Activated naive CD8-positive, alpha-beta T cell (primary cell): Measurements from ENCODE around the gene ABHD6.
"Not testable (repeated sequence)": the region's sequence is repeated elsewhere in the genome, so short reads cannot be mapped to it uniquely, and the experiment has no call there.

ENCODE experiments used
- H3K27ac Mint-ChIP-seq: one replicate; pipeline ENCODE4 v1.8.0; 2021; ENCODE audit warnings: mixed read lengths
- H3K27me3 Mint-ChIP-seq: one replicate; pipeline ENCODE4 v1.8.0; 2021; ENCODE audit warnings: mixed read lengths
- H3K36me3 Mint-ChIP-seq: one replicate; pipeline ENCODE4 v1.8.0; 2021; ENCODE audit warnings: mixed read lengths
- H3K4me1 Mint-ChIP-seq: one replicate; pipeline ENCODE4 v1.8.0; 2021; ENCODE audit warnings: low read depth, mixed read lengths
- H3K4me3 Mint-ChIP-seq: one replicate; pipeline ENCODE4 v1.8.0; 2021; ENCODE audit warnings: mild to moderate bottlenecking, mixed read lengths
- H3K9me3 Mint-ChIP-seq: one replicate; pipeline ENCODE4 v1.8.0; 2021; ENCODE audit warnings: low read depth, mixed read lengths

Gene ABHD6

DNA sequence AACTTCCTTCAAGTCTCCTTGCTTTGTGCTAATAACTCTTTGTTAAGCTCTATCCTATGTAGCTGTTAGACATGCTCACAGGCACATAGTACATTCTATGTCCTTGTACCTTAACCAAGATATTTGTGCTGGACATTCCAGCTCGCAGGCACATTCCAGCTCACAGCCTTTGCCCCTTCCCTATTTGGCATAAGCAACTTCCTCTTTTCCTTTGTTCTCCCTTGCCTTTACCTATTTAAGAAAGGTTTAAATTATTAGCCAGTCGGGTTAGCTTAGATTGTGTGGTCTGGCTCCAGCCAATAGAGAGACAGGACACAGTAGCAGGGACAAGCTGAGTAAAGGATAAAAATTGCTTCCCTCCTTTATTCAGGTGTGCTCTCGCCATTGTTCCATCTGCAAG is 36.1 kb upstream of the ABHD6 start:
- not testable (repeated sequence) for H3K27ac Mint-ChIP-seq, H3K4me3 Mint-ChIP-seq, H3K36me3 Mint-ChIP-seq, H3K9me3 Mint-ChIP-seq, H3K27me3 Mint-ChIP-seq
- H3K4me1 Mint-ChIP-seq = peaks cover 10% of the 10 kb centered on the region

DNA sequence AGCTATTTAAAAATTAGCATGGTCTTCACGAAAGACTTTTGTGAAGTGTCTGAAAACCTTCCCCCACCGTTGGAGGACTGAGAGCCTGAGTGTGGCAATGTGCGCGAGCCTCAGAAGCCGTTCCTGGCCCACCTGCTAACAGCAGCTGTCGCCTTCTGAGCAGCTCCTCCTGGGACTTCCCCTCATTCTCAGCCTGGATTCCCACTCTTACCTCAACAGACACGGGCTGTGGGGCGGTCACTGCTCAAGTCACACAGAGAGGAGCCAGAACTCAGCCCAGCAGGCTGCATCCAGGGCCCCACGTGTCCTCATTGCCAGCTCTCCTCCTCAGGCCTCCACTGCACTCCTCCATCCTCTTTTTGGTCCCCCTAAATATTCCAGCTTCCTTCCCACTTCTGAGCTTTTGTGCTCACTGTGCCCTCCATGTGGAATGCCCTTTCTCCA is 34.7 kb upstream of the ABHD6 start:
- H3K4me3 Mint-ChIP-seq = no peak overlapping the region
- H3K4me1 Mint-ChIP-seq = peaks cover 15% of the 10 kb centered on the region
- H3K9me3 Mint-ChIP-seq = peaks cover 4% of the 10 kb centered on the region
- peaks cover 6% of the 10 kb centered on the region for H3K36me3 Mint-ChIP-seq
- H3K27ac Mint-ChIP-seq = no peak overlapping the region
- peaks cover 5% of the 10 kb centered on the region for H3K27me3 Mint-ChIP-seq

DNA sequence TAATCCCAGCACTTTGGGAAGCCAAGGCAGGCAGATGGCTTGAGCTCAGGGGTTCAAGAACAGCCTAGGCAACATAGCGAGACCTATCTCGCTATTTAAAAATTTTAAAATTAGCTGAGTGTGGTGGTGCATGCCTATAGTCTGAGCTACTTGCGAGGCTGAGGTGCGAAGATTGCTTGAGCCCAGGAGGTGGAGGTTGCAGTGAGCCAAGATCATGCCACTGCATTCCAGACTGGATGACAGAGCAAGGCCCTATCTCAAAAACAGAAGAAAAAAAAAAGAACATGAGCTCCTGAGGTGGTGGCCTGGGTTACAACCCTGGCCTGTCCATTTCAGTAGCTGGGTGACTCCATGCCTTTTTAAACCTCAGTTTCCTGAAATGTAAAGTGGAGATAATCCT is 34.1 kb upstream of the ABHD6 start:
- peaks cover 6% of the 10 kb centered on the region for H3K36me3 Mint-ChIP-seq
- no peak overlapping the region for H3K4me3 Mint-ChIP-seq
- H3K4me1 Mint-ChIP-seq = peaks cover 15% of the 10 kb centered on the region
- H3K27ac Mint-ChIP-seq = no peak overlapping the region
- H3K27me3 Mint-ChIP-seq = peaks cover 5% of the 10 kb centered on the region
- H3K9me3 Mint-ChIP-seq = peaks cover 4% of the 10 kb centered on the region

GRCh38 chr3:58204720-58205119 is 32.9 kb upstream of the ABHD6 start:
- Mint-ChIP-seq H3K9me3 (peaks cover 4% of the 10 kb centered on the region), H3K4me1 (peaks cover 15% of the 10 kb centered on the region)

DNA sequence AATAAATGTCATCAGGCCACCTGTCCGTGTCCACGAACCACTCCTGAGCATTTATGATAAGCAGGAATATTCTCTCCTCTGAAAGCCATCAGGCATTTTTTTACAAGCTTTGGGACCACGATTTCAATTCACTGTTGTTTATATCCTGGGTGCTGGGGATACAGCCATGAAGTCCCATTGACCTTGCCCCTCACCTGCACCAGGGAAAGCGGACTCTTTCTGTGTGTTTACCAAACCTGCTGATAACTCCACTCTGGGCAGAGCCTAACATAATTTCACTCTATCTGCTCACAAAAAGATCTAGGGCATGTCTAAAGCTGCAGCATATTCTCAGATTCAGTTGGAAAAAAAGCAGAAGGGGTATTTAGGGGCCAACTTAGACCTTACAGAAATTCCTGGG is 31.6 kb upstream of the ABHD6 start:
- H3K4me1 Mint-ChIP-seq = peaks cover 10% of the 10 kb centered on the region
- peaks cover 5% of the 10 kb centered on the region for H3K27me3 Mint-ChIP-seq
- H3K36me3 Mint-ChIP-seq = peaks cover 6% of the 10 kb centered on the region
- no peak overlapping the region for H3K4me3 Mint-ChIP-seq
- H3K27ac Mint-ChIP-seq = peak overlapping the region; percentile 16
- peaks cover 4% of the 10 kb centered on the region for H3K9me3 Mint-ChIP-seq

More at GRCh38 chr3:58204720-58205119, 32.9 kb upstream of the ABHD6 start:
- peaks cover 6% of the 10 kb centered on the region for H3K36me3 Mint-ChIP-seq
- H3K27ac Mint-ChIP-seq = no peak overlapping the region
- H3K27me3 Mint-ChIP-seq = peaks cover 4% of the 10 kb centered on the region
- H3K4me3 Mint-ChIP-seq = no peak overlapping the region

DNA sequence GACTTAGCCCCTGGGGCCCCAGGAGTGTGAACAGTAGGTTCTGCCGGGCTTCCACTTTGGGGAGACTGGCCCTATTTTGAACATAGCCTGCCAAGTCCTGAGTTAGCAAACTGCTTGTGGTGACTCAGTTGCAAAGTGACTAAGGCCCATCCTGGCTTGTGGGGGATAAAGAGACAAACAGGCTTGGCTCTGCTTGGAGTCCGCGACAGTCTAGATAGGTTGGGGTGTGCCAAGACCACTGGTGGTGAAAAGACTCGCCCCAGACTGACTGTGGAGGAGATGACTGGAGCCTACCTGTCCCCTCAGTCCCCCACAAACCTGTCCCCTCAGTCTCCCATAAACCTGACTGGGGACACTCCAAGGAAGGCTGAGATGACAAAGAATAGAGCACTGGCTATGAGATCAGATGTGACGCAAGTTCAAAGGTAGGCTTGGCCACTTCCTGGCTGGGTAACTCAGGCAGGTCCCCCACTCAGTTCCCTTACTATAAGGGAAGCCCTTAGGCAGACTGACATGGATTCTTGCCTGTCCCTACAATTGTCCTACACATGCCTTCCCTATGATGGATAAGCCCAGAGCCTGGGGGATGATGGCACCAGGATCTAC is 31.1 kb upstream of the ABHD6 start:
- H3K36me3 Mint-ChIP-seq = peaks cover 4% of the 10 kb centered on the region
- H3K27ac Mint-ChIP-seq = peak overlapping the region; percentile 16
- H3K4me1 Mint-ChIP-seq = peaks cover 5% of the 10 kb centered on the region
- no peak overlapping the region for H3K4me3 Mint-ChIP-seq
- peaks cover 5% of the 10 kb centered on the region for H3K27me3 Mint-ChIP-seq
- peaks cover under 1% of the 10 kb centered on the region for H3K9me3 Mint-ChIP-seq

GRCh38 chr3:58207954-58208353 is 29.6 kb upstream of the ABHD6 start:
- Mint-ChIP-seq H3K9me3 (no peaks in the 10 kb centered on the region), H3K27ac (no peak overlapping the region), H3K36me3 (peaks cover 2% of the 10 kb centered on the region), H3K4me1 (peaks cover 4% of the 10 kb centered on the region), H3K27me3 (peaks cover 5% of the 10 kb centered on the region), H3K4me3 (no peak overlapping the region)

DNA sequence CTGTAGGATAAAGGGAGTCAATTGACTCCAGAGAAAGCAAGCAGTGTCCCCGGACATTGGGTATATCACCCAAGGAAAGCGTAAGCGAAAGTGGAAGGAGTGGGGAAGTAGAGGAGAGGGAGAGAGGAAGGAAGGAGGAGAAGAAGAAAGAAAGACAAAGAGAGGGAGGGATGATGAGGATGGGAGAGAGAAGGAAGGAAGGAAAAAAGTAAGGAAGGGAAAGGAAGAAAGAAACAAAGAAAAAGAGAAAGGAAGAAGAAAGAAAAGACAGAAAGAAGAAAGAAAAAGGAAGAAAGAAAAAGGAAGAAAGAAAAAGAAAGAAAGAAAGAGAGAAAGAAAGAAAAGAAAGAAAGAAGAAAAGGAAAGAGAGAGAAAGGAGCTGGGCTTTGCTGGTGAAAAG is 27.7 kb upstream of the ABHD6 start:
- Mint-ChIP-seq H3K4me1 (peaks cover 12% of the 10 kb centered on the region), H3K9me3 (no peaks in the 10 kb centered on the region), H3K27me3 (peaks cover 3% of the 10 kb centered on the region), H3K27ac (no peak overlapping the region), H3K4me3 (no peak overlapping the region), H3K36me3 (no peaks in the 10 kb centered on the region)

- Mint-ChIP-seq H3K4me1 (peaks cover 16% of the 10 kb centered on the region), H3K27me3 (peaks cover 3% of the 10 kb centered on the region), H3K27ac (no peak within 1 kb of the TSS), H3K9me3 (no peaks in the 10 kb centered on the region), H3K36me3 (no peaks in the 10 kb centered on the region), H3K4me3 (no peak within 1 kb of the TSS)
Measured at GRCh38 chr3:58210761-58211460, 26.7 kb upstream of the ABHD6 start, which contains the start of gene DNASE1L3. DNASE1L3 (minus strand) TSS chr3:58210972; CDS start chr3:58210906, 66 bp downstream.

GRCh38 chr3:58214484-58215316 is 22.9 kb upstream of the ABHD6 start:
- H3K4me3 Mint-ChIP-seq = no peak overlapping the region
- no peaks in the 10 kb centered on the region for H3K9me3 Mint-ChIP-seq
- H3K4me1 Mint-ChIP-seq = peaks cover 18% of the 10 kb centered on the region
- peak overlapping the region; percentile 74 for H3K27ac Mint-ChIP-seq
- H3K36me3 Mint-ChIP-seq = no peaks in the 10 kb centered on the region
- H3K27me3 Mint-ChIP-seq = peaks cover 3% of the 10 kb centered on the region

- Mint-ChIP-seq H3K4me3 (no peak overlapping the region), H3K27me3 (peaks cover 2% of the 10 kb centered on the region), H3K27ac (peak overlapping the region; percentile 74), H3K36me3 (no peaks in the 10 kb centered on the region), H3K9me3 (no peaks in the 10 kb centered on the region), H3K4me1 (peaks cover 18% of the 10 kb centered on the region)
Measured at GRCh38 chr3:58215317-58216025, 22.1 kb upstream of the ABHD6 start.

DNA sequence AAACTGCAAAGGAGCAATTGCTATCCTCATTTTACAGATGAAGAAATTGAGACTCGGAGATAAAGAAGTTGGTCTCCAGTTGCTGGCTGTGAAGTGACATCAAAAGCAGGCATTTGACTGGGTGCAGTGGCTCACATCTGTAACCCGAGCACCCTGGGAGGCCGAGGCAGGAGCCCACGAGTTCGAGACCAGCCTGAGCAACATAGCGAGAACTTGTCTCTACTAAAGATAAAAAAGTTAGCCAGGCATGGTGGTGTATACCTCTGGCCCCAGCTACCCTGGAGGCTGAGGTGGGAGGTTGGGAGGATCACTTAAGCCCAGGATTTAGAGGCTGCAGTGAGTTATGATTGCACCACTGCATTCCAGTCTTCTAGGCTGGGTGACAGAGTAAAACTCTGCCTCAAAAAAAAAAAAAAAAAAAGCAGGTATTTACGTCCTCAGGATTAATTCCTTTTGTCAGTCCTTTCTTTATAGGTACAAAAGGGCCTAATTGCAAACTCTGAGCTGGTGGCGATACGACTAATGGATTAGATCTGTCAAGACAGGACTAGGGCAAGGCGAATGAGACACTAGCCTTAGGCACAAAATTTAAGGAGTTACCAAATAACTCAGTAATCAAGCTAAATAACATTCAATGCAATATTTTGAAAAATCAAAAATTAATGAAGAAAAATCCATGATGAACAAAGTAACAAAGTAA is 20.9 kb upstream of the ABHD6 start:
- H3K36me3 Mint-ChIP-seq = no peaks in the 10 kb centered on the region
- peaks cover 2% of the 10 kb centered on the region for H3K27me3 Mint-ChIP-seq
- H3K4me1 Mint-ChIP-seq = peaks cover 18% of the 10 kb centered on the region
- H3K4me3 Mint-ChIP-seq = no peak overlapping the region
- no peaks in the 10 kb centered on the region for H3K9me3 Mint-ChIP-seq
- no peak overlapping the region for H3K27ac Mint-ChIP-seq

- no peak overlapping the region for H3K27ac Mint-ChIP-seq
- H3K4me1 Mint-ChIP-seq = peaks cover 18% of the 10 kb centered on the region
- H3K9me3 Mint-ChIP-seq = no peaks in the 10 kb centered on the region
- H3K4me3 Mint-ChIP-seq = peak overlapping the region; percentile 30
- H3K36me3 Mint-ChIP-seq = no peaks in the 10 kb centered on the region
- peaks cover 2% of the 10 kb centered on the region for H3K27me3 Mint-ChIP-seq
Measured at GRCh38 chr3:58217209-58217811, 20.3 kb upstream of the ABHD6 start.

DNA sequence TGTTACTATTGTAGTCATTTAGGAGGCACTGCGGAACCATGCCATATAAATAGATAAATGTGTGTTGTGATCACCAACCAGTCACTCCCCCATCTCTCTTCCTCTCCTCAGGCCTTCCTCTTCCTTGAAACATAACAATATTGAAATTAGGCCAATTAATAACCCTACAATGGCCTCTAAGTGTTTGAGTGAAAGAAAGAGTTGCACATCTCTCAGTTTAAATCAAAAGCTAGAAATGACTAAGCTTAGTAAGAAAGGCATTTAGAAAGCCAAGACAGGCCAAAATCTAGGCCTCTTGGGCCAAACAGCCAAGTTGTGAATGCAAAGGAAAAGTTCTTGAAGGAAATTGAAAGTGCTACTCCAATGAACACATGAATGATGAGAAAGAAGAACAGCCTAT is 18.7 kb upstream of the ABHD6 start:
- Mint-ChIP-seq H3K27me3 (peaks cover 2% of the 10 kb centered on the region), H3K27ac (no peak overlapping the region), H3K4me3 (no peak overlapping the region), H3K36me3 (no peaks in the 10 kb centered on the region), H3K9me3 (no peaks in the 10 kb centered on the region), H3K4me1 (peaks cover 18% of the 10 kb centered on the region)
